ENCODE results near the gene H6PD.

- TF ChIP-seq ZNF274 (IDR thresholded peaks at IDR 0.05; ENCODE audit: low read depth, low read length) (no peak), YY1 (IDR thresholded peaks at IDR 0.05; ENCODE audit: insufficient read depth, insufficient read length) (no peak), SUZ12 (IDR thresholded peaks at IDR 0.05; ENCODE audit: extremely low read depth, insufficient read depth, insufficient read length) (no peak)
These were observed 43.5 kb downstream of the H6PD start for GRCh38 chr1:9278116-9278515.
